Measurements from ENCODE around the gene CDK5R1.

Gene CDK5R1

DNA sequence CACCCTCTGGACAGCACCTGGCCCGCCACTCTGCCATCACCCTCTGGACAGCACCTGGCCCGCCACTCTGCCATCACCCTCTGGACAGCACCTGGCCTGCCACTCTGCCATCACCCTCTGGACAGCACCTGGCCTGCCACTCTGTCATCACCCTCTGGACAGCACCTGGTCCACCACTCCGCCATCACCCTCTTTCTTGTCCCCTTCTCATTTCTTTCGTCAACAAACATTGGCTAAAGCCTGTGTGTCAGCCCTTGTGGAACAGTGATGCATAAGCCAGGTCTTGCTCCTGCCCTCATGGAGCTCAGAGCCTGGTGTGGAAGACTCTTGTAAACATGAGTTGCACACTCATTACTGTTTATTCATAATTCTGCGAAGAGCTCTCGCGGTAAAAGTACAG is 31.2 kb downstream of the CDK5R1 start:
- Histone ChIP-seq H3K36me3 (ENCODE audit: insufficient read depth, low read length) (no peaks in the 10 kb centered on the region), H3K27me3 (ENCODE audit: insufficient read depth, low read length, poor library complexity, severe bottlenecking) (peaks cover 5% of the 10 kb centered on the region), H2AFZ (ENCODE audit: low read length) (no peak overlapping the region), H4K20me1 (ENCODE audit: insufficient read depth, low read length, poor library complexity, severe bottlenecking) (no peaks in the 10 kb centered on the region), H3F3A (ENCODE audit: low read depth) (no peaks in the 10 kb centered on the region), H3K4me2 (ENCODE audit: low read depth, low read length, poor library complexity, severe bottlenecking) (no peak overlapping the region), H3K4me1 (ENCODE audit: insufficient read depth, low read length, poor library complexity, severe bottlenecking) (peaks cover 10% of the 10 kb centered on the region), H3K9me3 (ENCODE audit: insufficient read depth, low read depth, low read length) (no peaks in the 10 kb centered on the region), H3K9ac (ENCODE audit: low read depth, low read length, poor library complexity, severe bottlenecking) (no peak overlapping the region), H3K9me2 (replicated peaks; ENCODE audit: low read depth, low read length) (no peaks in the 10 kb centered on the region), H3K4me3 (ENCODE audit: low read length, poor library complexity, severe bottlenecking) (no peak overlapping the region), H3K79me2 (ENCODE audit: insufficient read depth, low read length) (no peaks in the 10 kb centered on the region)
- TF ChIP-seq EZH2phosphoT487 (IDR thresholded peaks at IDR 0.05; ENCODE audit: borderline replicate concordance) (no peak), CTCF (conservative IDR thresholded peaks at IDR 0.05; ENCODE audit: low read length) (no peak)

GRCh38 chr17:32518646-32519227 is 31.9 kb downstream of the CDK5R1 start:
- Histone ChIP-seq H3K4me1 (ENCODE audit: insufficient read depth, low read length, poor library complexity, severe bottlenecking) (peaks cover 10% of the 10 kb centered on the region), H3K36me3 (ENCODE audit: insufficient read depth, low read length) (no peaks in the 10 kb centered on the region), H2AFZ (ENCODE audit: low read length) (peak overlapping the region; percentile 70; the same call in 1 of the 2 replicates), H3K9me3 (ENCODE audit: insufficient read depth, low read depth, low read length) (no peaks in the 10 kb centered on the region), H3K9me2 (replicated peaks; ENCODE audit: low read depth, low read length) (no peaks in the 10 kb centered on the region), H3K79me2 (ENCODE audit: insufficient read depth, low read length) (no peaks in the 10 kb centered on the region), H3K4me3 (ENCODE audit: low read length, poor library complexity, severe bottlenecking) (peak overlapping the region; percentile 71), H3K4me2 (ENCODE audit: low read depth, low read length, poor library complexity, severe bottlenecking) (peak overlapping the region; percentile 96), H3K27me3 (ENCODE audit: insufficient read depth, low read length, poor library complexity, severe bottlenecking) (peaks cover 5% of the 10 kb centered on the region), H3K9ac (ENCODE audit: low read depth, low read length, poor library complexity, severe bottlenecking) (no peak overlapping the region), H4K20me1 (ENCODE audit: insufficient read depth, low read length, poor library complexity, severe bottlenecking) (no peaks in the 10 kb centered on the region), H3F3A (ENCODE audit: low read depth) (no peaks in the 10 kb centered on the region)
- TF ChIP-seq CTCF (conservative IDR thresholded peaks at IDR 0.05; ENCODE audit: low read length) = no peak
- no peak for TF ChIP-seq EZH2phosphoT487 (IDR thresholded peaks at IDR 0.05; ENCODE audit: borderline replicate concordance)

DNA sequence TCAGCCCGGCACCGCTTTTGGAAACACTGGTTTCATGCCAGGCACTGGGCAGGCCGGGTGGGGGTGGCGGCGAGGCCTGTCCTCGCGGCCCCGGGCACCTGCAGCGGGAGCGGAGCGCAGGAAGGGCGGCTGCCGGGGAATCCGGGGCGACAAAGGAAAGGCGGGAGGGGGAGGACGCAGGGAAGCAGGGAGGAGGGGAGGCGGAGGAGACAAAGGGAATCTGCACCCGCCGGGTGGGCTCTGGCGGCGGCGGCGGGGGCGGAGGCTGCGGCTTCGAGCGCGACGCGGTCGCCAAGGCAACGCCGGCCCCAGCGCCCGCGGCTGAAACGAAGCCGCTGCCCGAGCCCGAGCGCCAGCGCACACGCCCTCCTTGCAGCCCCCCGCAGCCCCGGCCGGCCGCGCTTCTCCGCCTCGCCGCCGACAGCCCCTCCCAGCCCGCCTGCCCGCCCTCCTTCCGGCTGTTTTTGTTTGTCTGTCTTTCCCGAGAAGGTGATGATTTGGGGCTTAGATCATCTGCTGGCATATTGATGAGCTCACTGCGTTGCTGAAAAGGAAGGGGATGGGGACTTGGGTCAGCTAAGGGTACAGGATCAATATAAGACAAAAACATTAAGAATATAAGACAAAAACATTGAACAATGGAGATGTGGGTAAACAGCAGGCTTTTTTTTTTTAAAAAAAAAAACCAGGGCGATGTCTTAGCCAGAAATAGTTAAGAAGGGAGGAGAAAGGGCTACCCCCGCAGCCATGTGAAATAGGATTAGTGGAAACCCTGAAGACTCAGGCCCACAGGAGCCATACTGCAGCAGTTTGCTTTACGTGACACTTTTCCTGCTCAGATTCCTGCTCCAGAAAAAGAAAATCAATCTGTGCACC is 32.7 kb downstream of the CDK5R1 start:
- no peaks in the 10 kb centered on the region for H3K36me3 ChIP-seq (ENCODE audit: insufficient read depth, low read length)
- H3K27me3 ChIP-seq (ENCODE audit: insufficient read depth, low read length, poor library complexity, severe bottlenecking) = peaks cover 5% of the 10 kb centered on the region
- no peaks in the 10 kb centered on the region for H3K79me2 ChIP-seq (ENCODE audit: insufficient read depth, low read length)
- TF ChIP-seq EZH2phosphoT487 (IDR thresholded peaks at IDR 0.05; ENCODE audit: borderline replicate concordance) (no peak), CTCF (conservative IDR thresholded peaks at IDR 0.05; ENCODE audit: low read length) (no peak)
- H3F3A ChIP-seq (ENCODE audit: low read depth) = no peaks in the 10 kb centered on the region
- H4K20me1 ChIP-seq (ENCODE audit: insufficient read depth, low read length, poor library complexity, severe bottlenecking) = no peaks in the 10 kb centered on the region
- peak overlapping the region; percentile 71 for H3K4me3 ChIP-seq (ENCODE audit: low read length, poor library complexity, severe bottlenecking)
- no peaks in the 10 kb centered on the region for H3K9me3 ChIP-seq (ENCODE audit: insufficient read depth, low read depth, low read length)
- H3K9me2 ChIP-seq (replicated peaks; ENCODE audit: low read depth, low read length) = no peaks in the 10 kb centered on the region
- no peak overlapping the region for H3K9ac ChIP-seq (ENCODE audit: low read depth, low read length, poor library complexity, severe bottlenecking)
- H3K4me2 ChIP-seq (ENCODE audit: low read depth, low read length, poor library complexity, severe bottlenecking) = peak overlapping the region; percentile 96
- H3K4me1 ChIP-seq (ENCODE audit: insufficient read depth, low read length, poor library complexity, severe bottlenecking) = peaks cover 10% of the 10 kb centered on the region
- H2AFZ ChIP-seq (ENCODE audit: low read length) = peak overlapping the region; percentile 70; the same call in 1 of the 2 replicates
